Femur (tissue), 1 donor: ENCODE measurements around the gene CCDC181.
A peak's percentile ranks its signal among the peaks of the same experiment; 100 is the strongest.

ENCODE experiments used
- DNase-seq: peaks from one replicate; pipeline ENCODE4 v3.0.0-alpha.2; 2017

CCDC181 gene

GRCh38 chr1:169392406-169392805, 34.9 kb downstream of the CCDC181 start:
- no peak for DNase-seq

GRCh38 chr1:169390303-169390702, 37.0 kb downstream of the CCDC181 start:
- no peak for DNase-seq

- no peak for DNase-seq
Measured at GRCh38 chr1:169387399-169387798, 39.9 kb downstream of the CCDC181 start.

- DNase-seq = no peak
Measured at GRCh38 chr1:169383449-169383848, 43.8 kb downstream of the CCDC181 start.

- no peak for DNase-seq
Measured at GRCh38 chr1:169381162-169381561, 46.1 kb downstream of the CCDC181 start.

GRCh38 chr1:169371404-169371803, 55.9 kb downstream of the CCDC181 start:
- no peak for DNase-seq

- DNase-seq = no peak
Measured at GRCh38 chr1:169368406-169368769, 58.9 kb downstream of the CCDC181 start.

- DNase-seq = peak; percentile 98
Measured at GRCh38 chr1:169367686-169368405, 59.4 kb downstream of the CCDC181 start, which contains the start of the genes BLZF1 and NME7. Gene BLZF1 (plus strand): TSS chr1:169368195. CDS start chr1:169369523, 1,328 bp downstream. Gene NME7 (minus strand): TSS chr1:169367797. CDS start chr1:169367710, 87 bp downstream.

GRCh38 chr1:169367096-169367685, 60.1 kb downstream of the CCDC181 start:
- no peak for DNase-seq

GRCh38 chr1:169364948-169365347, 62.3 kb downstream of the CCDC181 start:
- DNase-seq = no peak

GRCh38 chr1:169363046-169363730, 64.1 kb downstream of the CCDC181 start:
- no peak for DNase-seq

GRCh38 chr1:169361281-169361680, 66.0 kb downstream of the CCDC181 start:
- no peak for DNase-seq

- DNase-seq = no peak
Measured at GRCh38 chr1:169360415-169360814, 66.9 kb downstream of the CCDC181 start.

- DNase-seq = no peak
Measured at GRCh38 chr1:169348383-169349036, 78.8 kb downstream of the CCDC181 start.

GRCh38 chr1:169347688-169348382, 79.4 kb downstream of the CCDC181 start:
- no peak for DNase-seq

GRCh38 chr1:169346036-169346589, 81.2 kb downstream of the CCDC181 start:
- DNase-seq = no peak

- no peak for DNase-seq
Measured at GRCh38 chr1:169345511-169345910, 81.8 kb downstream of the CCDC181 start.
